ENCODE measurements around the gene DNAJB11. TPM values are rescaled to one million over a fixed set of nuclear protein-coding genes. Genes with fewer than 3 reads are reported as not detected.

The DNAJB11 gene
- total and polyA plus RNA-seq, 2 donors (not counting 1 experiment from before 2014, with no cell fraction given), result 17.9 to 27.7 TPM

- H3K4me3 Mint-ChIP-seq, result no peak overlapping the region
- intact Hi-C loops (cut with micrococcal nuclease), result loop anchor here (1.0 to 10.0 kb wide), 7 partner anchors 179 to 876 kb away; partner anchors contain the start of gene DGKG
- DNase-seq (no peak), ATAC-seq (ENCODE audit: low read depth) (no peak)
- H3K9me3 ChIP-seq (ENCODE audit: control extremely low read depth in 1 of 3, control insufficient read depth in 2 of 3, insufficient read depth in 1 of 3, low read length in 2 of 3), result no peaks in the 10 kb centered on the region
- peaks cover 0 to 6% of the 10 kb centered on the region in 2 experiments for H3K36me3 ChIP-seq (replicated peaks in 1 of 2; ENCODE audit: control extremely low read depth in 1 of 2, control insufficient read depth in 1 of 2, extremely low read depth in 1 of 2, insufficient read depth in 2 of 2, low read length in 1 of 2)
- no peaks in the 10 kb centered on the region for H3K9me3 Mint-ChIP-seq (ENCODE audit: insufficient read depth)
- H4K20me1 ChIP-seq (ENCODE audit: control insufficient read depth, insufficient read depth, low read length, poor library complexity, severe bottlenecking), result no peaks in the 10 kb centered on the region
- H3K9ac ChIP-seq (ENCODE audit: low read length), result no peak overlapping the region
- H3K27ac Mint-ChIP-seq, result no peak overlapping the region
- H3K27me3 ChIP-seq (replicated peaks in 1 of 4; ENCODE audit: control extremely low read depth in 1 of 4, control insufficient read depth in 3 of 4, insufficient read depth in 4 of 4, low read length in 3 of 4), result peaks cover 0 to 9% (median 3%) of the 10 kb centered on the region in 4 experiments
- TF ChIP-seq EZH2 (IDR thresholded peaks at IDR 0.05; ENCODE audit: borderline replicate concordance, insufficient read depth, low read depth, low read length, poor library complexity, severe bottlenecking), result no peak
- peak; percentile 1 for TF ChIP-seq CTCF (IDR thresholded peaks at IDR 0.05)
- no peak overlapping the region for H3K4me3 ChIP-seq (ENCODE audit: control extremely low read depth in 1 of 5, extremely low read depth in 1 of 5, insufficient read depth in 1 of 5, low read depth in 2 of 5, low read length in 4 of 5)
- peaks cover 8 to 15% of the 10 kb centered on the region in 2 donors for H3K4me1 ChIP-seq (ENCODE audit: control insufficient read depth in 2 of 2, insufficient read depth in 2 of 2, low read length in 2 of 2)
- H2AFZ ChIP-seq (ENCODE audit: insufficient read depth, low read depth, low read length, poor library complexity, severe bottlenecking), result no peak overlapping the region
- ChIA-PET CTCF (interaction anchor here (0.6 to 13.9 kb wide), 72 partner anchors 8 to 954 kb away, joined by 3 to 559 read pairs (median 5); partner anchors contain the start of genes DGKG, DNAJB11 and TBCCD1), POLR2A (interaction anchor here (0.5 to 1.3 kb wide), 4 partner anchors 15 to 953 kb away, joined by 3 to 8 read pairs (median 4); no protein-coding TSS in a partner anchor)
- WGBS (ENCODE audit: insufficient coverage), result 11% methylated on average over 1 of the region's 2 CpGs
- H3K4me1 Mint-ChIP-seq, result peaks cover 21% of the 10 kb centered on the region
- no peaks in the 10 kb centered on the region for H3K27me3 Mint-ChIP-seq
- no peak overlapping the region for H3K4me2 ChIP-seq (replicated peaks; ENCODE audit: low read depth, low read length, poor library complexity, severe bottlenecking)
- H3K27ac ChIP-seq (ENCODE audit: low read length in 2 of 2), result no peak overlapping the region
- H3K79me2 ChIP-seq (ENCODE audit: control insufficient read depth, insufficient read depth, low read length), result no peaks in the 10 kb centered on the region
Observed at GRCh38 chr3:186540835-186541226, 29.7 kb upstream of the DNAJB11 start.

- no peak for ATAC-seq (ENCODE audit: low read depth)
- TF ChIP-seq EZH2 (IDR thresholded peaks at IDR 0.05; ENCODE audit: borderline replicate concordance, insufficient read depth, low read depth, low read length, poor library complexity, severe bottlenecking) (no peak), CTCF (IDR thresholded peaks at IDR 0.05) (no peak)
- intact Hi-C loops (cut with micrococcal nuclease), result loop anchor here (10.0 kb wide), 1 partner anchor 879 kb away; no protein-coding TSS in a partner anchor
- peaks cover 5% of the 10 kb centered on the region in 2 donors for H3K4me1 ChIP-seq (ENCODE audit: control insufficient read depth in 2 of 2, insufficient read depth in 2 of 2, low read length in 2 of 2)
- no peak within 1 kb of the TSS for H3K9ac ChIP-seq (ENCODE audit: low read length)
- no peak within 1 kb of the TSS for H2AFZ ChIP-seq (ENCODE audit: insufficient read depth, low read depth, low read length, poor library complexity, severe bottlenecking)
- no peak within 1 kb of the TSS for H3K4me3 ChIP-seq (ENCODE audit: control extremely low read depth in 1 of 5, extremely low read depth in 1 of 5, insufficient read depth in 1 of 5, low read depth in 2 of 5, low read length in 4 of 5)
- 100% methylated on average over 1 of the region's 2 CpGs for WGBS (ENCODE audit: insufficient coverage)
- no peaks in the 10 kb centered on the region for H4K20me1 ChIP-seq (ENCODE audit: control insufficient read depth, insufficient read depth, low read length, poor library complexity, severe bottlenecking)
- H3K4me2 ChIP-seq (replicated peaks; ENCODE audit: low read depth, low read length, poor library complexity, severe bottlenecking), result no peak within 1 kb of the TSS
- no peaks in the 10 kb centered on the region for H3K9me3 Mint-ChIP-seq (ENCODE audit: insufficient read depth)
- H3K79me2 ChIP-seq (ENCODE audit: control insufficient read depth, insufficient read depth, low read length), result no peaks in the 10 kb centered on the region
- H3K9me3 ChIP-seq (ENCODE audit: control extremely low read depth in 1 of 3, control insufficient read depth in 2 of 3, insufficient read depth in 1 of 3, low read length in 2 of 3), result no peaks in the 10 kb centered on the region
- H3K27me3 Mint-ChIP-seq, result no peaks in the 10 kb centered on the region
- ChIA-PET CTCF (interaction anchor here (0.9 to 13.9 kb wide), 5 partner anchors 29 to 601 kb away, joined by 3 to 559 read pairs (median 5); no protein-coding TSS in a partner anchor), POLR2A (no interaction called here)
- no peak within 1 kb of the TSS for H3K27ac ChIP-seq (ENCODE audit: low read length in 2 of 2)
- peaks cover 10% of the 10 kb centered on the region for H3K4me1 Mint-ChIP-seq
- H3K27ac Mint-ChIP-seq, result no peak within 1 kb of the TSS
- no peak within 1 kb of the TSS for H3K4me3 Mint-ChIP-seq
- H3K27me3 ChIP-seq (replicated peaks in 1 of 4; ENCODE audit: control extremely low read depth in 1 of 4, control insufficient read depth in 3 of 4, insufficient read depth in 4 of 4, low read length in 3 of 4), result no peaks in the 10 kb centered on the region
- peaks cover 0 to 8% of the 10 kb centered on the region in 2 experiments for H3K36me3 ChIP-seq (replicated peaks in 1 of 2; ENCODE audit: control extremely low read depth in 1 of 2, control insufficient read depth in 1 of 2, extremely low read depth in 1 of 2, insufficient read depth in 2 of 2, low read length in 1 of 2)
- no peak for DNase-seq
Observed at GRCh38 chr3:186544281-186544680, 26.2 kb upstream of the DNAJB11 start, which contains the start of gene CRYGS. CRYGS (minus strand) TSS chr3:186544380; CDS start chr3:186544326, 54 bp downstream.

Measured in B cell (primary cell).